NT2/D1 (cell line): Measurements from ENCODE around the gene MED15.
"Not testable (repeated sequence)": the region's sequence is repeated elsewhere in the genome, so short reads cannot be mapped to it uniquely, and the experiment has no call there.

Experiments
- DNase-seq: peaks from one replicate; pipeline ENCODE4 v3.0.0-alpha.2; 2011; ENCODE audit warnings: low read depth, low spot score
- H3K27me3 ChIP-seq: 2 replicates; pipeline ENCODE4 v1.6.0; 2011; ENCODE audit warnings: mild to moderate bottlenecking; ENCODE audit not compliant: insufficient read length, insufficient read depth
- H3K36me3 ChIP-seq: 2 replicates; pipeline ENCODE4 v1.6.1; 2011; ENCODE audit warnings: mild to moderate bottlenecking, low read length, mixed read lengths; ENCODE audit not compliant: insufficient read depth, insufficient read length
- H3K4me1 ChIP-seq: 2 replicates; pipeline ENCODE4 v1.5.1; 2011; ENCODE audit not compliant: insufficient read depth, insufficient read length
- H3K4me3 ChIP-seq: 2 replicates; pipeline ENCODE4 v1.5.1; 2011; ENCODE audit warnings: low read depth; ENCODE audit not compliant: insufficient read length
- H3K9ac ChIP-seq: 2 replicates; pipeline ENCODE4 v1.6.0; 2011; ENCODE audit warnings: low read depth; ENCODE audit not compliant: insufficient read length
- H3K9me3 ChIP-seq: 2 replicates; pipeline ENCODE4 v1.5.1; 2011; ENCODE audit warnings: mild to moderate bottlenecking, low read length; ENCODE audit not compliant: insufficient read depth
- SUZ12 ChIP-seq: IDR thresholded peaks from 2 replicates; pipeline ENCODE4 v1.6.1; 2011; ENCODE audit not compliant: insufficient read length, insufficient read depth; ENCODE audit errors: extremely low read depth
- YY1 ChIP-seq: IDR thresholded peaks from 2 replicates; pipeline ENCODE4 v1.6.1; 2011; ENCODE audit not compliant: insufficient read length, insufficient read depth
- ZNF274 ChIP-seq: IDR thresholded peaks from 2 replicates; pipeline ENCODE4 v1.6.1; 2011; ENCODE audit warnings: mild to moderate bottlenecking, low read depth, low read length

MED15 gene

DNA sequence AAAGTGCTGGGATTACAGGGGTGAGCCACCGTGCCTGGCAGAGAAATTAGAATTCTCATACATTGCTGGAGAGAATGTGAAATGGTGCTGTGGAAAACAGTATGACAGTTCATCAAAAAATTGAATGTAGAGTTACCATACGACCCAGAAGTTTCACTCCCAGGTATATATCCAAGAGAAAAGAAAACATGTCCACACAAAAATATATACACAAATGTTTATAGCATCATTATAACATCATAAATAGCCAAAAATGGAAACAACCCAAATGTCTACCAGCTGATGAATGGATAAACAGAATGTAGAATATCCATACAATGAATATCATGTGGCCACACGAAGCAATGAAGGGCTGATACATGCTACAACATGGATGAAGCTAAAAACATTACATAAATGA is 34.6 kb downstream of the MED15 start:
- no peak overlapping the region for H3K9ac ChIP-seq
- H3K27me3 ChIP-seq = no peaks in the 10 kb centered on the region
- peaks cover 24% of the 10 kb centered on the region for H3K36me3 ChIP-seq
- H3K4me3 ChIP-seq = no peak overlapping the region
- no peaks in the 10 kb centered on the region for H3K9me3 ChIP-seq
- TF ChIP-seq YY1 (no peak), SUZ12 (no peak), ZNF274 (no peak)
- no peaks in the 10 kb centered on the region for H3K4me1 ChIP-seq
- no peak for DNase-seq

DNA sequence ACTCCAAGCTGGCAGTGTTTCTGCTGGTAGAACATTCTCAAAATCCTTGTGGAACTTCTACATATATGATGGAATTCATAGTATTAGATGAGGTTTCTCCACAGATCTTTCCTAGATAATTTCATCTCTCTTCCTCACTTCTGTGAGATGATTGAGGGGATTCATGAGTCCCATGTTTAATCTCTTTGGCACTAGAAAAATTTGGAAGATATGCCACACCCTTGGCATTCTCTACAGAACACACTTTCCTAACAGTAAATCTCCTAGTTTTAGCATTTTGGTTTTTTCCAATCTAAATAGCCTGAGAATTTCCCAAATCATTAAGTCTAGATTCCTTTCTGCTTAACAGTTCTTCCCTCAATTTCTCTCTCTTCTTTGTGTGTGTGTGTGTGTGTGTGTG is 35.3 kb downstream of the MED15 start:
- Histone ChIP-seq H3K4me3 (no peak overlapping the region), H3K36me3 (peaks cover 17% of the 10 kb centered on the region)
- no peak for TF ChIP-seq ZNF274
- TF ChIP-seq YY1 = no peak
- no peak for TF ChIP-seq SUZ12

DNA sequence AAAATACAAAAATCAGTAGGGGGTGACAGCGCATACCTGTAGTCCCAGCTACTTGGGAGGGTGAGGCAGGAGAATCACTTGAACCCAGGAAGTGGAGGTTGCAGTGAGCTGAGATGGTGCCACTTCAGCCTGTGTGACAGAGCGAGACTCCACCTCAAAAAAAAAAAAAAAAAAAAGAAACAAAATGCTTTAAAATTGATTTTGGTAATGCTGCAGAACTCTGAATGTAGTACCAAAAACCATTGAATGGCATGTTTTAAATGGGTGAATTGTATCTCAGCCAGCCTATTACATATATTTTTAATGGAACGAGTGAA is 37.9 kb downstream of the MED15 start:
- not testable (repeated sequence) for H3K9me3 ChIP-seq, H3K36me3 ChIP-seq, H3K4me3 ChIP-seq, H3K4me1 ChIP-seq, DNase-seq, H3K27me3 ChIP-seq, H3K9ac ChIP-seq

More for the DNA sequence above, 35.3 kb downstream of the MED15 start:
- no peaks in the 10 kb centered on the region for H3K4me1 ChIP-seq
- no peaks in the 10 kb centered on the region for H3K9me3 ChIP-seq
- no peaks in the 10 kb centered on the region for H3K27me3 ChIP-seq
- H3K9ac ChIP-seq = no peak overlapping the region
- no peak for DNase-seq

DNA sequence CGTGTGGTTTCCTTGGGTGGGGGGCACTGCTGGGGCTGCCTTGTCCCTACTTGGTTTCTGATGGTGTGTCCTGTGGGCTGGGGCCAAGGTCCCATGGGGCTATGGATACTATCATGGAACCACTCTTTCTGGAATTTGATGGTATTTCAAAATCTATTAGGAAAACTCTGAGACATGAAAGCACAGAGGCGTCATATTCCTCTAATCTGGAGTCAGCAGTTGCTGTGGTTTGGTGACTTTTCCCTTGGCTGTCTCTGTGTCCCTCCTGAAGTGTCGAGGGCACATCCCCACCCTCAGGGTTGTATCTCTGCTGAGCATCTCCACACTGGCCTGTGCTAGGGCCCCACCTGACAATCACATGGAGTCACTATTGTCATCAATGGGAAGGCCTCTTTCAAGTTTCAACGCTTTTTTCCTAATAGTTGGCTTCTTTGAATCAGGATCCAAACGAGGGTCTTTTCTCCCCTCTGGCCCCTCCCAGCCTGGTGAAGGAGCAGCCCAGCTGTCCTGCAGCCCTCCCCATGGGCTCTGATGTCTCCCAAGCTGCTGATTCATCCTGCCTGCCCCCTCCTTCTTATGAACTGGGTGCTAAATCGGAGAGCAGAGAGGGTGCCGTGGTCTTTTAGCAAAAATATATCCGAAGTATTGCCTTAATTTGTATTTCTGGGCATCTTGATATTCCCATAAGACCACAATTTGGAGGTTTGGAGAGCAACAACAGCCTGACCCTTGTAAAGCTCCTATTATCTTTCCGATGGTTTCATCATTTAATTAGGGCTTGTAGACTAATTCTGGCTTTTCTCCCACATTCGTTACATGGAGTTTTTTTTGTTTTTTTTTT is 38.5 kb downstream of the MED15 start:
- H3K36me3 ChIP-seq = peaks cover 6% of the 10 kb centered on the region

DNA sequence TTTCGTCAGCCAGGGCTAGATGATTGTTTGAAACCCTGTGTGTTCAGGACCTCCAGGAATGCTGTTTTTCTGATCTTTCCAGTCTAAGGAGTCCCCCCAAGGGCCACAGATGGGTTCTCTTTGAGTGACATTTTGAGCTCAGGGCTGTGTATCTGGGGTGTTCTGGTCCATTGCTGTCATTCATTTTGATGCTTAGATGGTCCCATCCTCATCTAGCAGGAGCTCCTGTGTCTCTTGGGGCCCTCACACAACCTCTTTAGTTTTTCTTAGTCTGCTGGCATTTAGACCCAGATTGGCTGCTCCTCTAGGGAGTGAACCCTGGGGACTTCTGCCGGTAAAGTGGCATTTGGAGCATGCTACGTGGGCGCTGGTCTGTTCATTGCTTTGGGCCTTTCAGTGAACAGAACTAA is 39.1 kb downstream of the MED15 start:
- no peak overlapping the region for H3K9ac ChIP-seq
- H3K9me3 ChIP-seq = no peaks in the 10 kb centered on the region
- DNase-seq = no peak
- H3K4me3 ChIP-seq = no peak overlapping the region
- peaks cover 14% of the 10 kb centered on the region for H3K4me1 ChIP-seq
- H3K27me3 ChIP-seq = no peaks in the 10 kb centered on the region
- peaks cover 7% of the 10 kb centered on the region for H3K36me3 ChIP-seq
- TF ChIP-seq SUZ12 (no peak), ZNF274 (no peak), YY1 (no peak)

More for the DNA sequence above, 38.5 kb downstream of the MED15 start:
- Histone ChIP-seq H3K4me3 (no peak overlapping the region), H3K4me1 (peaks cover 14% of the 10 kb centered on the region), H3K9me3 (no peaks in the 10 kb centered on the region), H3K27me3 (no peaks in the 10 kb centered on the region), H3K9ac (no peak overlapping the region)
- TF ChIP-seq SUZ12 = no peak
- no peak for TF ChIP-seq YY1
- no peak for TF ChIP-seq ZNF274
- DNase-seq = no peak

DNA sequence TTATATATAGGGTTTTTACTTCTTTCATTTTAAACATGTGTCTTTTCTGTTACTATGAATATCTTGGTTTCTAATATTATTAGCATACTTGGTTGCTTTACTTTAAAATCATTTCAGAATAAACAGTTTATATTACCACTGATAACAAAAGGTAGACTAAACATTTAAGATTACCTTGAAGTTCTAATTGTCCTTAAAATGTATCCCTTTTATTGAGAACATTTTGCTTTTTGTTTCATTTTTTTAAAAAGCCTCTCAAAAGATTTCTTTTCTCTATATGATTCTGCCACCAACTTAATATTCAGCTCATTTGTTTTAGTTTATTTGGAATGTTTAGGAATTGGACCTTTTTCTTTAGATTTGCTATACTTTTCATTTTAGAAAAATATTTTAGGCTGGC is 39.6 kb downstream of the MED15 start:
- no peak for DNase-seq
- no peaks in the 10 kb centered on the region for H3K9me3 ChIP-seq

DNA sequence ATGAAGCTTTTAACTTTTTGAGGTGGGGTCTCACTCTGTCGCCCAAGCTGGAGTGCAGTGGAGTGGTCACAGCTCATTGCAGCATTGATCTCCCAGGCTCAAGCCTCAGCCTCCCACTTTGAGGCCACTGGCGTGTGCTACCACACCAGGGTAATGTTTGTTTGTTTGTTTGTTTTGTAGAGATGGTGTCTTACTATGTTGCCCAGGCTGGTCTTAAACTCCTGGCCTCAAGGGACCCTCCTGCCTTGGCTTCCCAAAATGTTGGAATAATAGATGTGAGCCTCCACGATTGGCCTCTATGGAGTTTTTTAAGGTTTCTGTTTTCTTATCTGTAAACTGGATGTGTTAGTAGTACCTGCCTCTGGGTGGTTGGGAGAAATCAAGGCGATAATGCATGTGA is 41.4 kb downstream of the MED15 start:
- peaks cover 21% of the 10 kb centered on the region for H3K4me1 ChIP-seq
- H3K4me3 ChIP-seq = no peak overlapping the region

More for the DNA sequence above, 39.6 kb downstream of the MED15 start:
- peaks cover 12% of the 10 kb centered on the region for H3K36me3 ChIP-seq
- H3K4me3 ChIP-seq = no peak overlapping the region
- peaks cover 14% of the 10 kb centered on the region for H3K4me1 ChIP-seq
- no peaks in the 10 kb centered on the region for H3K27me3 ChIP-seq
- H3K9ac ChIP-seq = no peak overlapping the region
- TF ChIP-seq SUZ12 (no peak), YY1 (no peak), ZNF274 (no peak)

More for the DNA sequence above, 41.4 kb downstream of the MED15 start:
- no peak for DNase-seq
- H3K27me3 ChIP-seq = no peaks in the 10 kb centered on the region
- TF ChIP-seq ZNF274 = no peak
- no peak for TF ChIP-seq YY1
- no peak for TF ChIP-seq SUZ12
- peaks cover 29% of the 10 kb centered on the region for H3K36me3 ChIP-seq
- H3K9ac ChIP-seq = no peak overlapping the region
- H3K9me3 ChIP-seq = no peaks in the 10 kb centered on the region
